GM18861 (cell line): ENCODE data around the gene TMEM91.

ENCODE experiments used
- ATAC-seq: cut with Tn5 transposase; IDR thresholded peaks from one replicate; pipeline ENCODE4 v1.9.1; 2021; ENCODE audit not compliant: unreplicated experiment

Gene TMEM91

DNA sequence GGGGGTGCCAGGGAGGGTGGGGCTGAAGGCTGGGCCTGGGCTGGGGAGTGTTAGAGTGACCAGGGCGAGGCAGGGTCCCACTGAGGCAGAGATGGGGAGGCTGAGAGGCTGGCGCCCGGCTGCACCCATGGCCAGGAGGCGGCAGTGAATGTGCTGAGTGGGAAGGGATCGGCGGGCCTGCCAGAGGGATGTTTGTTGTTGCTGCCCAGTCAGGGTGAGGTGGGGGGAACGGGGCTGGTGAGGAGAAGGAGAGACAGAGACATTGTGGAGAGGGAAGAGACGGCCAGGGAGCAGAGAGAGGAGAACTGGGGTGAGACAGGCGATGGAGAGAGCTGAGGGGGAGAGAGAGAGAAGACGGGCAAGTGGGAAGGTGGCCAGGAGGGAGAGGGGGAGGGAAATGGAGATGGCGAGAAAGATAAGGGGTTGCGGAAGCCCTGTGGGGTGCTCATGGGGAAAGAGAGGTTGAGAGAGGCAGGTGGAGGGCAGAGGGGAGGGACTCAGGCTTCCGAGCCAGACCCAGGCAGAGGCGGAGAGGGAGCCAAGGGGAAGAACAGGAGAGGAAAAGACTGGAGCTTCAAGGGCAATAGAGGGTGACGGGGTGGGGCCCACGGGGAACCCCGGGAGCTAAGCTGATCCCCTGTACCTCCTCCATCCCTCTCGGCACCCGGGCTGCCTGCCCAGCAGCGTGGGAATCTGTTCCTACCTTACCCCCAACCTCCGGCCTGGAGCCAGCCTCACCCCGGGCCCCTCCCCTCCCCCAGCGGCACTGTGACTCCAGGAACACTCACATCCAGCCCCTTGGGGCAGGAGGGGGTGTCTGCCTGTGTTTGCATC, 51.5 kb downstream of the TMEM91 start:
- no peak for ATAC-seq

DNA sequence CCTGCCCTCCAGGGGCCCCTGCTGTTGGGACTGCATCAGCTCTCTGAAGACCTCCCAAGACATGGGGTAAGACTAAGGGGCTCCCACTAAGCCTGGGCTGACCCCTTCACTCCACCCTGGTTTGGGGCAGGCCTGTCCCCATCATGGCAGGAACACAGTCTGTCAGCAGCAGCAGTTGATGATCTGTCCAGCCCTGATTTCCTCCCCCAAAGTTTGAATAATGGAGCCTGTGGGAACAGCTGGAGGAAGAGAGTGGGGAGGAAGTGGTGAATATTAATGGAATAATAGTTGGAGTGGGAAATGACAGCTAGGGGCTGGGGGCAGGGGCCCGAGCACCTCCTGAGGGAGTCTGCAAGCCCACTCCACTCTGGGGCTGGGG, 52.1 kb downstream of the TMEM91 start:
- no peak for ATAC-seq

DNA sequence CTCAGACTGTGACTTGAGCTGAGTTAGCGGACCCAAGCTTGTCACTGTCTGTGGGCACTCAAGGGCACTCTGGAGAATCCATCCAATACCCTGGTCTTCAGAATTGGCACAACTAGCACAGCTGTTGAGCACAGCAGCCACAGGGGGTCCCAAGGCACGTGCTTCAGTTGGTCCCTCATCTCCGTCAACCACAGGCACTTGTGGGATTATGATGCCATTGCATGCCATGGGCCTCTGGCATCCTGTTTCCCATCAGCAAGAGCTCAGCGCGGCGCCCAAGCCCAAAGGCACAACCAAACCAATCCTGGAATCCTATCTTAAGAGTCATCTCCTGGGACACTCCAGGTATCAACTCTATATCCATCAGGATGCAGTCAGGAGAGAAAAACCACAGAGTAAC, 54.6 kb downstream of the TMEM91 start:
- ATAC-seq = no peak

DNA sequence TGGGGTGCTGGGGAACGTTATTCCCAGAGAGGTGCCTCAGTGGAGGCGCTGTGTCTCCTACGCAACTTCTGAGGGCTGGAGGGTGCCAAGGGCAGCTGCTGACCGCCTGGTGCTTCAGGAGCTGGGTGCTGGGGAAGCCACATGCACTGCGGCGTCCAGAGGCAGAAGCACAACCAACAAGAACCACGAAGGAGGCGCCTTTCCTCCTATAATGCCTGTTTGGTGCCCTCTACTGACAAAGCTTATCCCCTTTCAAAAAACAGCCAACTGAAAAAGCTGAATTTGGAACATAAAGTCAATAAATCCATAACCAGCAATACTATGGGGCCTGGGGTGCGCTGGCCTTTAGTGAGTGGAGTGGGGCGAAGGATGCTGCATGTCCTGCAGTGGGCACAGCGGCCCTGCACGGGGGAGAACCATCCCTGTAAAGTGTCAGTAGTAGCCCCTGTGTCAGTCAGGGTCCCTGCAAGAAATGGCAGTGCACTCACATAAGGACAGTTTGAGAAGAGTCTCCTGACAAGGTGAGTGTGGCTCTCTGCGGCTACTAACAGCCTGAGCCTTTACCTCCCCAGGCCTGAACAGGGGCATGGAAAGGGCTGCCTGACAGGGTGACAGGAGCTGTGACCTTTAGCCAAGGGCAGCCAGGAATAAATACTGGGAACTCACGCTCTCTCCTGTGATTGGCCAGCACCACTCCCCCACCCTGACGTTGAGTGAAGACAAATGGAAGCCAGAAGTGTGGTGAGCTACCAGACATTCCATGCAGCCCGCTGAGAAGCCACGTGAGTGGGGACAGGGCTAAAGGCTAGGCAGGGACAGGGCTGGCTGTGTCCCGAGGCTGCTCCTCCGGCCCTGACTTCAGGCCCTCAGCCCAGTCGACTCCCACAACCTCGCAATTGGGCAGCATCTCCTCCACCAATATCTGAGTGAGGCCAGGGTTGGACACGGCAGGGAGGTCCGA, 55.4 kb downstream of the TMEM91 start:
- no peak for ATAC-seq

DNA sequence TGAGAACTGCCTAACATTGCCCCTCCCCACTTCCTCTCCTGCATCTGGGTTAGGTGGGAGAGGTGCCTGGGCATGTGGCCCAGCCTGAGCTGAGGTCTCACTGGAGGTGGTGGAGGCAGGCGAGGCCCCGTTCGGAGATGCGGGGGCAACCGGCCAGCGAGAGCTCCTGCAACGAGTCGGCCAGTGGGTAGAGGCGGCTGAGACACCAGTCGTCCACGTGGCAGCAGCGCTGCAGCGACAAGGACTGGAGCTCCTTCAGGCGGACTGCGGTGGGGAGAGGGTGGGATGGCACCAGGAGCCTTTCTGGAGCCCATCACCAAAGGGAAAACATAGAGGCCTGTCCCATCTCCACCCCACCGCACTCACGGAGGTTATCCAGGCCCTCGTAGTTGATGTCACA, 56.8 kb downstream of the TMEM91 start:
- no peak for ATAC-seq
